Measurements from ENCODE around the gene GMCL1.
"Not testable (repeated sequence)": the region's sequence is repeated elsewhere in the genome, so short reads cannot be mapped to it uniquely, and the experiment has no call there.

The GMCL1 gene

DNA sequence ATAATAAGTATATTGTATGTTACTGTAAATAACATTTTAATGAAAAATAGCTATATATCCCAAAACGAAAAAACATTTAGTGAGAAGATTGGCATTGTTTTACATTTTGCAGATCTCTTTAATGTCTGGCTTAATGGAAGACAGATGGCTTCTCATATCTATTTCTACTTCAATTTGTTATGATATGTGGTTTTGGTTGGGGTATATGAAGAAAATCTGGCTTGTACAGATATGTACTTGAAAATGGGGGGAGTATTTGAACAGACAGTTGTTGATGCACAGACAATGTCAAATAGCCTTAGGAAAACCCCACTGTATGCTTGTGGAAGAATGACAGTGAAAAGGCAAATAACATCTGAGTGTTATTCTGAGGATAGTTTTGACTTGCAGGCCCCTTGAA, 23.6 kb upstream of the GMCL1 start:
- no peak for DNase-seq (ENCODE audit: low read depth in 3 of 3, low spot score in 1 of 3)

DNA sequence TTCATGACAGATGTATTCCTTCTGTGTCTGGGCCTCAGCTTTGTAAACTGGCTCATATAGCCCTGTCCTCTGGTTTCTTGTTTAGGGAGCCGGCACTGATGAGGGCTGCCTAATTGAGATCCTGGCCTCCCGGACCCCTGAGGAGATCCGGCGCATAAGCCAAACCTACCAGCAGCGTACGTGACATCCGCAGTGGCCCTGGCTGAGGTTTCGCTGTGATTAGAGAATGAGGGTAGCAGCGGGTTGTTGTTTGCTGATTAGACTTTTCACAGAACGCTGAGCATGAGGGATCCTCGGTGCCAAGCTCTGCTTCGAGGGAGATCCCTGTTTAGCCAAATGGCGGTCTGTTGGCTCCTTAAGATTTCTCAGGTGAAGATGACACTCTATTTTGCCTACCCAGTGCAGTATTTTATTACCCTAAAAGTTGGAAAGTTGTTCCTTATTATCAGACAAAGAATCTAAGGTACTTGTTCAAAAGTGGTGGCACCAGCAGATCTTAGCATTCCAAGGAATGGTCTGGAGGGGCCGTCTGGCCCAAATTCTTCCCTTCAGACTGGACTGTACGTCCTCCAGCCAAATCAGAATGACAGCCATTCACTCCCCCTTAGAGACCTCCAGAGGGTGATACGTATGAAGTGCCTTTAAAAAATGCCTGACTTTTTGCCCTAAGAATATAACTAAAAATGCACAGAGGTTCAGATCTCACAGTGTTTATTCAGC, 21.5 kb upstream of the GMCL1 start:
- no peak for DNase-seq (ENCODE audit: low read depth in 3 of 3, low spot score in 1 of 3)

DNA sequence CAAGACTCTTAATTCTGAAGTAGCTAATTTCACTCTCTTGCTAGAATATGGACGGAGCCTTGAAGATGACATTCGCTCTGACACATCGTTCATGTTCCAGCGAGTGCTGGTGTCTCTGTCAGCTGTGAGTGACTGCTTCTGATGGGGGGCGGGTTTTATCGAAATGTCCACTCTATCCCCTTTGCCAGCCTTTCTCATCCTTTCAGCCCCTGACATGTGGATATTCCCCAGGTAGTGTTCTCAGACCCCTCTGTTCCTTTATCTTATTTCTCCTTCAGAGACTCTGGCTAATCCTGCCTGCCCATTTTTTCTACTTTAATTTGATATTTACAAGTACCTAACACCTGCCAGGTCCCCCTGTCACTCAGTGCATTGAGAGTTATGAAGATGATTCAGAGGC, 18.9 kb upstream of the GMCL1 start:
- DNase-seq (ENCODE audit: low read depth in 3 of 3, low spot score in 1 of 3): no peak

- no peak for DNase-seq (ENCODE audit: low read depth in 3 of 3, low spot score in 1 of 3)
These were observed 18.4 kb upstream of the GMCL1 start for GRCh38 chr2:69811018-69811417.

GRCh38 chr2:69811591-69811990, 17.9 kb upstream of the GMCL1 start:
- DNase-seq (ENCODE audit: low read depth in 3 of 3, low spot score in 1 of 3): no peak

- DNase-seq (ENCODE audit: low read depth in 3 of 3, low spot score in 1 of 3): no peak
These were observed 13.7 kb upstream of the GMCL1 start for GRCh38 chr2:69815717-69816116.

- DNase-seq (ENCODE audit: low read depth in 3 of 3, low spot score in 1 of 3): peak; percentile 18 to 50 (median 46)
These were observed 12.4 kb upstream of the GMCL1 start for GRCh38 chr2:69816923-69817542.

GRCh38 chr2:69817729-69818501, 11.5 kb upstream of the GMCL1 start:
- DNase-seq (ENCODE audit: low read depth in 3 of 3, low spot score in 1 of 3): no peak

GRCh38 chr2:69827796-69828540, 1.5 kb upstream of the GMCL1 start:
- no peak for DNase-seq (ENCODE audit: low read depth in 3 of 3, low spot score in 1 of 3)

DNA sequence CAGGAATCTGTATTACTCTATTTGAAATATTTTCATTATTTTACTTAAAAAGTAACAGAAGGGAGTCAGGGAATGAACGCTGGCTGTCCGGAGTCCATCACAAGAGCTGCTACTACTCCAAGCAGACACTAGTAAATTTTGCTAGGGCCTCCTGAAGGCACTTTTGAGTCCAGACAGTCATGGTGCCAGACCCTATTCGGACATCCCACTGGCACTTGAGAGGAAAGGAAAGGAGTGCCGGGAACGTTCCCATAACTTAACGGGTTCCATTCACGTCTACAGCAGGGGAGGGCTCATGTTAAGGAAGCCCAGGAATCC, 563 bp upstream of the GMCL1 start:
- no peak for DNase-seq (ENCODE audit: low read depth in 3 of 3, low spot score in 1 of 3)

GRCh38 chr2:69830045-69830905, 815 bp downstream of the GMCL1 start:
- peak in 2 of 3 donors; percentile 5 to 16 for DNase-seq (ENCODE audit: low read depth in 3 of 3, low spot score in 1 of 3)

DNA sequence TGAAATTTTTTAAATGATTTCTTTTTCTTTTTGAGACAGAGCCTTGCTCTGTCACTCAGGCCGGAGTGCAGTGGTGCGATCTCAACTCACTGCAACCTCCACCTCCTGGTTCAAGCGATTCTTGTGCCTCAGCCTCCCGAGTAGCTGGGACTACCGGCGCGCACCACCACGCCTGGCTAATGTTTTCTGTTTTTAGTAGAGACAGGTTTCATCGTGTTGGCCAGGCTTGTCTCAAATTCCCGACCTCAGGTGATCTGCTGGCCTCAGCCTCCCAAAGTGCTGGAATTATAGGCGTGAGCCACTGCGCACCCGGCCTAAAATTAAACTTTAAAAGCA, 1.4 kb downstream of the GMCL1 start:
- DNase-seq (ENCODE audit: low read depth in 3 of 3, low spot score in 1 of 3): not testable (repeated sequence)

DNA sequence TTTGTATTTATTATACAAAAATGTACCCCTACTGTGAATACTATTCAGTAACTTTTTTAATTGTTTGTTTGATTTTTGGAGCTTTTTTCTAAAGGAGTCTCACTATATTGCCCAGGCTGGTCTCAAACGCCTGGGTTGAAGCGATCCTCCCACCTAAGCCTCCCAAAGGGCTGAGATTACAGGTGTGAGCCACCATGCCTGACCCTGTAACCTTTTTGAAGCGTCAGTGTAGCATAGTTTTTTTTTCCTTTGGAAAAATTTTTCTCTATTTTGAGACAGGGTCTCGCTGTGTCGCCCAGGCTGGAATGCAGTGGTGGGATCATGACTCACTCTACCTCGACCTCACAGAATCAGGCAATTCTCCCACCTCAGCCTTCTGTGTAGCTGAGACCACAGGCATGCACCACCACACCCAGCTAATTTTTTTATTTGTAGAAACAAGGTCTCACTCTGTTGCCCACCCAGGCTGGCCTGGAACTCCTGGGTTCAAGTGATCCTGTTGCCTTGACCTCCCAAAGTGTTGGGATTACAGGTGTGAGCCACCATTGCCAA, 2.0 kb downstream of the GMCL1 start:
- DNase-seq (ENCODE audit: low read depth in 3 of 3, low spot score in 1 of 3): no peak

DNA sequence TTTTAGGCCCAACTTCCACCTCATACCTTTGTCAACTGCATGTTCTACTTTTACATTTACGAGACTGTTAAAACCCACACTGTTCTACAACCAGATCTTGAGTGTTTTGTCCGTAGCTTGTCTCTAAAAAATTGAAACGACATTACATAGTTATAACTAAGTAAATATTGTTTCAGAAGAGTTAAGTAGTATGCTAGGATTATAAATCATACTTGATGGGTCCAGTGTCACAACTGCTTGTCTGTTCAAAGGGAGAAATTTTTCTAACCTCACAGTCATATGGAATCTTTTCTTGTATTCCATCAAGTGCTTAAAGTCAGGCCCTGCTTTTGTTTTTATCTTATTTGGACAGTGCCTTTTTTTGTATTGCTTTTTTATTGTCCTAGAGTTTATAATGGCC, 4.3 kb downstream of the GMCL1 start:
- DNase-seq (ENCODE audit: low read depth in 3 of 3, low spot score in 1 of 3): no peak

GRCh38 chr2:69835666-69836065, 6.2 kb downstream of the GMCL1 start:
- DNase-seq (ENCODE audit: low read depth in 3 of 3, low spot score in 1 of 3): no peak

DNA sequence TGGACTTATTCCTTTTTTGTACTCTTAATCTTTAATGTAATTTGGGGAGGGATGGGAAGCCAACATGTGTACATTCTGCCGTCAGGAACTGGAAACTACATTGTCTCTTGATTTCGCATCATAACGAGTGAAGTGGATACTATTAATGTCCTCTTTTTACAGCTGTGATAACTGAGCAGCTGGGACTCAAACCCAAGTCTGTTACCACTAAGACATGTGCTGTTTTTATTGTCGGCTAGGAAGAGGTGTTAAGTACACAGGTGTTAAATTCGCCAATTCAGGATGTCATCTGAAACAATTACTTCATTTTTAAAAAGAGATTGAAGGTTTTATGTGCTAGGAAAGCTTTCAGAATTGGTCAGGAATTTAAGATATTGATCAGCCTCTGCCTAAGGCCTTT, 6.9 kb downstream of the GMCL1 start:
- DNase-seq (ENCODE audit: low read depth in 3 of 3, low spot score in 1 of 3): no peak

- DNase-seq (ENCODE audit: low read depth in 3 of 3, low spot score in 1 of 3): no peak
These were observed 8.1 kb downstream of the GMCL1 start for GRCh38 chr2:69837533-69837932.

- no peak for DNase-seq (ENCODE audit: low read depth in 3 of 3, low spot score in 1 of 3)
These were observed 14.5 kb downstream of the GMCL1 start for GRCh38 chr2:69843993-69844392.

DNA sequence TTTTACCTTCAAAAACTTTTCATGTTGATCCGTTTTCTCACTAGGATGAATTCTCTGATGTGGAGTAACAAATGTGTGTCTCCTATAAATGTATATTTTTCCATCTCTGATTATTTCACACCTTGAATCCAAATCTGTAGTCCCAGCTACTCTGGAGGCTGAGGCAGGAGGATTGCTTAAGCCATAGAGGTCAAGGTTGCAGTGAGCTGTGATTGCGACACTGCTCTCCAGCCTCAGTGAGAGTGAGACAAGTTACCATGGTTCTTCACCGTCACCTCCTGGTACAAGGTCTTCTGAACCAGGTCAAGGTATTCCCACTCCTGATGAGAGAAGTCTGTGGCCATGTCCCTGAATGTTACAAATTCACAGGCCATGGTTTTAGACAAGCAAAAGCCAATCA, 15.1 kb downstream of the GMCL1 start:
- DNase-seq (ENCODE audit: low read depth in 3 of 3, low spot score in 1 of 3): no peak

- DNase-seq (ENCODE audit: low read depth in 3 of 3, low spot score in 1 of 3): no peak
These were observed 17.0 kb downstream of the GMCL1 start for GRCh38 chr2:69846182-69847067.
